ENCODE measurements around the gene ATP8A2.

The ATP8A2 gene

GRCh38 chr13:25584087-25584486 is 212.3 kb downstream of the ATP8A2 start:
- Mint-ChIP-seq H3K4me1 (peaks cover 20% of the 10 kb centered on the region), H3K36me3 (ENCODE audit: low read depth) (no peaks in the 10 kb centered on the region), H3K27ac (no peak overlapping the region), H3K9me3 (no peaks in the 10 kb centered on the region), H3K27me3 (ENCODE audit: low read depth, poor library complexity) (peaks cover 3% of the 10 kb centered on the region), H3K4me3 (no peak overlapping the region)
- TF ChIP-seq CTCF (IDR thresholded peaks at IDR 0.05): no peak
- no peak for DNase-seq

DNA sequence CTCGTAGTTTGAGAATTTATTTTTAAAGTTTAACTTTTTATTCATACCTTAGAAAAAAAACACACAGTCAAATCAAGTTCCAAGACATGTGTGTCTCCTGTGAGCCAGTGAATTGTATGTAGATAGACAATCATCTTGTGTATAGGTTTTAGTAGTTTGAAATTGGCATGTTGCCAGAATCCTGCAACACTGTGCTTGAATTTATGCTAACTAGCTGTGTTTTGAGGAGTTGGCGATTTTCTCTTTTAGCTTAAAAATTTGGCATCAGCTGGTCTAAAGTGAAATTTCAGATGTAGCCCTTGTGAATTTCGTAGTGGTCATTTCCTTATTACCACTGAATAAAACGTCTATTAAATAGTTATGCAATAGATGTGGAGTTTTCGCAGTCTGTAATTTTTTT is 213.2 kb downstream of the ATP8A2 start:
- H3K9me3 Mint-ChIP-seq: no peaks in the 10 kb centered on the region
- H3K27ac Mint-ChIP-seq: no peak overlapping the region
- peaks cover 13% of the 10 kb centered on the region for H3K4me1 Mint-ChIP-seq
- H3K36me3 Mint-ChIP-seq (ENCODE audit: low read depth): no peaks in the 10 kb centered on the region
- H3K27me3 Mint-ChIP-seq (ENCODE audit: low read depth, poor library complexity): no peaks in the 10 kb centered on the region
- TF ChIP-seq CTCF (IDR thresholded peaks at IDR 0.05): no peak
- no peak for DNase-seq
- H3K4me3 Mint-ChIP-seq: no peak overlapping the region

GRCh38 chr13:25587326-25587980 is 215.7 kb downstream of the ATP8A2 start:
- peaks cover 6% of the 10 kb centered on the region for H3K9me3 Mint-ChIP-seq
- peaks cover 1% of the 10 kb centered on the region for H3K27me3 Mint-ChIP-seq (ENCODE audit: low read depth, poor library complexity)
- H3K4me1 Mint-ChIP-seq: peaks cover 13% of the 10 kb centered on the region
- H3K27ac Mint-ChIP-seq: no peak overlapping the region
- no peaks in the 10 kb centered on the region for H3K36me3 Mint-ChIP-seq (ENCODE audit: low read depth)
- no peak overlapping the region for H3K4me3 Mint-ChIP-seq
- TF ChIP-seq CTCF (IDR thresholded peaks at IDR 0.05): no peak
- DNase-seq: no peak

GRCh38 chr13:25588336-25589060 is 216.7 kb downstream of the ATP8A2 start:
- H3K27ac Mint-ChIP-seq: no peak overlapping the region
- H3K36me3 Mint-ChIP-seq (ENCODE audit: low read depth): no peaks in the 10 kb centered on the region
- no peak for TF ChIP-seq CTCF (IDR thresholded peaks at IDR 0.05)
- H3K9me3 Mint-ChIP-seq: peaks cover 6% of the 10 kb centered on the region
- DNase-seq: no peak
- peaks cover 4% of the 10 kb centered on the region for H3K27me3 Mint-ChIP-seq (ENCODE audit: low read depth, poor library complexity)
- H3K4me1 Mint-ChIP-seq: peaks cover 13% of the 10 kb centered on the region
- no peak overlapping the region for H3K4me3 Mint-ChIP-seq

GRCh38 chr13:25598421-25598820 is 226.6 kb downstream of the ATP8A2 start:
- DNase-seq: no peak
- no peak for TF ChIP-seq CTCF (IDR thresholded peaks at IDR 0.05)
- H3K4me1 Mint-ChIP-seq: peaks cover 13% of the 10 kb centered on the region
- H3K36me3 Mint-ChIP-seq (ENCODE audit: low read depth): no peaks in the 10 kb centered on the region
- H3K27ac Mint-ChIP-seq: no peak overlapping the region
- H3K4me3 Mint-ChIP-seq: no peak overlapping the region
- H3K27me3 Mint-ChIP-seq (ENCODE audit: low read depth, poor library complexity): peaks cover 24% of the 10 kb centered on the region
- no peaks in the 10 kb centered on the region for H3K9me3 Mint-ChIP-seq

GRCh38 chr13:25602176-25602575 is 230.4 kb downstream of the ATP8A2 start:
- H3K27ac Mint-ChIP-seq: no peak overlapping the region
- H3K36me3 Mint-ChIP-seq (ENCODE audit: low read depth): no peaks in the 10 kb centered on the region
- peaks cover 23% of the 10 kb centered on the region for H3K4me1 Mint-ChIP-seq
- no peak overlapping the region for H3K4me3 Mint-ChIP-seq
- H3K27me3 Mint-ChIP-seq (ENCODE audit: low read depth, poor library complexity): peaks cover 15% of the 10 kb centered on the region
- no peak for DNase-seq
- no peak for TF ChIP-seq CTCF (IDR thresholded peaks at IDR 0.05)
- H3K9me3 Mint-ChIP-seq: no peaks in the 10 kb centered on the region

Measured in nephron progenitor cell (in vitro differentiated cells).